ENCODE results near the gene CDKN2D. TPM values are rescaled to one million over a fixed set of nuclear protein-coding genes. Genes with fewer than 3 reads are reported as not detected.
"Not testable (repeated sequence)": the region's sequence is repeated elsewhere in the genome, so short reads cannot be mapped to it uniquely, and the experiment has no call there.

CDKN2D gene
- total RNA-seq, 1 donor from 2014 or later = 3.5 TPM

DNA sequence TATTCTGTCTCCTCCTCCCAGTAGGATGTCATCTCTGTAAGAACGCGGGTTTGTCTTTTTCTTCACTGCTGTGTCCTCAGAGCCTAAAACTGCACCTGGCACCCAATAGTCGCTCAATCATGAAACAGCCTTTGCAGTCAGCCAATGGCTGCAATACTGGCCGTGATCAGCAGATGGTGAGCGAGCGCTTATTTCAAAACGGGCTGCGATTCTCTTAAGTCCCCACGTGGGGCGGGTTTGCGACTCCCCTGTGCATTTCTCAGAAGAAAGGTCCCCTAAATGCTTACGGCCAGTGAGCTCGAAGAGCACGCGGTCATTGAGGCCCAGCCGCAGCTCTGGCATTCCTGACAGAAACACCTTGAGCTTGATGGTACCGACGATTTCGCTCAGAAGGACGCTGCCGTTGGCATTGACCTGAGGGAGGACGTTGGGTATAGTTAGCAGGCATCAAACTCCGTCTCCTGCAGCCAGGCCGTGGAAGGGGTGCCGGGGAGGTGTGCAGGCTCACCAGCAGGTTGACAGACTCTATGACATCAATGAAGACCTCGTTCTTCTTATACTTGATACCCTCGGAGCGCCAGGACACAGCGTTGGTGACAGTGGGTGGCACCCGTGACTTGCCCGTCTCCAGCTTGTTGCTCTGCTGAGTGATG lies 12.3 kb upstream of the CDKN2D start:
- peak; percentile 83 for DNase-seq (ENCODE audit: low read depth)

DNA sequence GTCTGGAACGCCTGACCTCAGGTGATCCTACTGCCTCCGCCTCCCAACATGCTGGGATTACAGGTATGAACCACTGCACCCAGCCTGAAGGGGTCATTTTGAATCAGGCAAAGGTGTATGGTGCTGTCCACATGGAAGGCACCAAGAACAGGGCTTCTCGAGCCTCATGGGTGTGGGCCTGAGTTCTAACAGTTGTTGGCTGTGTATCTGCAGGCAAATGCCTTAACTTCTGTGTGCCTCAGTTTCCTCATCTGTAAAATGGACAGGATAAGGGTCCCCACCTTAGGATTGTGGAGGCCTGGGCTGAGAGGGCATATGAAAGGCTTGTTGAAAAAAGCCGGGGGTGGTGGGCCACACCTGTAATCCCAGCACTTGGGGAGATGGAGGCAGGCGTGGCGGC lies 9.2 kb upstream of the CDKN2D start:
- no peak for DNase-seq (ENCODE audit: low read depth)

DNA sequence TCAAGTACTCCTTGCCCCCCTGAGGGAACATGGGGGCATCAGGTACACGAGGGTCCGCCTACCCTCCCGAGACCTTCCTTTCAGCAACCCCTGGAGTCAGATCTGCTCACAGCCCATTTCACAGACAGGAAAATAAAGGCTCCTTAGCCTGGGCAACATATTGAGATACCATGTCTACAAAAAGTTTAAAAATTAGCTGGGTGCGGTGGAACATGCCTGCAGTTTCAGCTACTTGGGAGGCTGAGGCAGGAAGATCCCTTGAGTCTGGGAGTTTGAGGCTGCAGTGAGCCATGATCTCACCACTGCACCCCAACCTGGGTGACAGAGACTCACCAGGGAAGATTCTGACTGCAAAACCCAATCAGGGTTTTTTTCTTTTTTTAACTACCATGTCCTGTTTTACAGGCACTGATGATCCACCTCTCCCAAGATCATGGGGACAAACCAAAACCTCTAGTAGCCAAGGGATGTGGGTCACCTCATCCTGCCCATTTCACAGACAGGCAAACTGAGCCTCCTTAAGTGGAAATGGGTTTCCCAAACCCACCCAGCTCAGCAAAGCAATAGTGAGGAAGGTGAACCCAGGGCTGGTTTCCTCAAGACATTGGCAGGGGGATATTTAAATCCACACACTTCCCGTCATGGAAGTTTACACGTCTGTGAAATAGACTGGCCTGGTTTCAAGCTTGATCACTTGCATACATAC lies 6.4 kb upstream of the CDKN2D start:
- no peak for DNase-seq (ENCODE audit: low read depth)

DNA sequence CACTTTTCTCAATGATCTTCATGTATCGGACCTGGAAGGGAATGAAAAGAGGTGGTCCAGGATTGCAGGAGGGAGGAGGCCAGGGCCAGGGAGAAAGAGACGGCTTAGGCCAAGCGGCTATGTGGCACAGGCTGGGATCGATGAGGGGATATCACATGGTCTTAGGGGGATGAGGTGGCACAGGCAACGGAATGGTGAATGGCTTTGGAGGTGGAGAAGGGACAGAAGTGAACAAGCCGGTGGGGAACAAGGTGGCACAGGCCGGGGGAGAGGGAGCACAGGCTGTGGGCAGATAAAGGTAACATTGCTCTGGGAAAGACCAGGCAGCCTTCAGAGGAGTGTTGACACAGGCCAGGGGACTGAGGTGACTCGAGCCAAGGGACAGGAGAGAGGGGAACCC lies 5.7 kb upstream of the CDKN2D start:
- DNase-seq (ENCODE audit: low read depth) = no peak

DNA sequence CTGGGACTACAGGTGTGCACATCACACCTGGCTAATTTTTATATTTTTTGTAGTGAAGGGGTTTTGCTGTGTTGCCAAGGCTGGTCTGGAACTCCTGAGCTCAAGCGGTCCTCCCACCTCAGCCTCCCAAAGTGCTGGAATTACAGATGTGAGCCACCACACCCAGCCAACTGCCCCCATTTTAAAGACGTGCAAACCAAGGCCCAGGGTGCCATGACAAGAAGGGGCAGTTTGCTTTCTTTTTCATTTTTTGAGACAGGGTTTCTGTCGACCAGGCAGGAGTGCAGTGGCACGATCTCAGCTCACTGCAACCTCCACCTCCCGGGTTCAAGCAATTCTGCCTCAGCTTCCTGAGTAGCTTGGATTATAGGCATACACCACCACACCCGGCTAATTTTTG lies 5.0 kb upstream of the CDKN2D start:
- not testable (repeated sequence) for DNase-seq (ENCODE audit: low read depth)

DNA sequence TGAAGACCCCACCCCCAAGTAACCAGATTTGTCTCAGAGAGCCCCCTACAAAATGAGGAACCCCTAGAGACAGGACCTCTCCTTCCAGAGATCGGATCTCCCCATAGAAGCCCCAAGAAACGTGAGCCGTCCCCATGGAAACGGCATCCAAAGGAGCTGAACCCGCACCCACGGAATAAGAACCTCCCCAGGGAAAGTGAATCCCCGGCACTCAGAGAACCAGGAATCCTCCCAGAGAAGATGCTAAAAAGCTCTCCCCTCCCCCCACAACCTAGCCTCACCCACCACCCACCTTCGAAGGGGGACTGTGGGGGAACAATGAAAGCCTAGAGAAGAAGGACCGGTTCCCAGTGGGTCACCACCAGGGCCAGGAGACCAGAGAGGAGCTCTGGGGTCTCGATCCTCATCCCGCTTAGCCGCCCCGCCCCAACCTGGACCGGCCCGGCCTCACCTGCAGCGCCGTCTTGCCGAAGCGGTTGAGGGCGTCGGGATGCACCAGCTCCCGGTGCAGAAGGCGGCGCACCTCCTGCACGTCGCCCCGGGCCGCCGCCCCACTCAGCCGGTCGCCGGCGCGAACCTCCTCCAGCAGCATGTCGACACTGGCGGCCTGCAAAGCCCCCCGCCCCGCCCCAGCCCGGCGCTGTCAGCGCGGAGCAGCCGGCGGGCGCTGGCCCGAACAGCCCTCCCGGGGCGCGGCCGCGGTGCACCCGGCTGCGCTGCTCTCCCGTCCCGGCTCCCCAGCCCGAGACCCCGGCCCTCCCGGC lies 535 bp downstream of the CDKN2D start:
- DNase-seq (ENCODE audit: low read depth) = no peak

DNA sequence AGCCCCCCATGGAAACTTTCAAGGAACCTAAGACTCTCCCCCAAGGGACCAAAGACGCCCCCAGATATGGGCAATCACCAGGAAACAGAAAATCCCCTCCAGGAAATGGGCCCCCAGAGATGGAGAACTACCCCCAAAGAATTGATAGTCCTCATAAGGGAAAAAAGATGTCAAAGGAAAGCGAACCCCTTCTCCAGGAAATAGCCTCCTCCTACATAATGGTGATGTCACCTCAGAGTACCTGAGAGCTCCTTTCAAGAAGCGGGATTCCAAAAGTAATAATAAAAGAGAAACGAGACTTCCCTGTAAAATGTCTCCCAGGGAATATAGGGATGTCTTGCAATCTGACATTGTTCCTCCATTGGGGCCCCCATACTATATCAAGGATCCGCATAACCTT lies 1.1 kb downstream of the CDKN2D start:
- DNase-seq (ENCODE audit: low read depth) = no peak

DNA sequence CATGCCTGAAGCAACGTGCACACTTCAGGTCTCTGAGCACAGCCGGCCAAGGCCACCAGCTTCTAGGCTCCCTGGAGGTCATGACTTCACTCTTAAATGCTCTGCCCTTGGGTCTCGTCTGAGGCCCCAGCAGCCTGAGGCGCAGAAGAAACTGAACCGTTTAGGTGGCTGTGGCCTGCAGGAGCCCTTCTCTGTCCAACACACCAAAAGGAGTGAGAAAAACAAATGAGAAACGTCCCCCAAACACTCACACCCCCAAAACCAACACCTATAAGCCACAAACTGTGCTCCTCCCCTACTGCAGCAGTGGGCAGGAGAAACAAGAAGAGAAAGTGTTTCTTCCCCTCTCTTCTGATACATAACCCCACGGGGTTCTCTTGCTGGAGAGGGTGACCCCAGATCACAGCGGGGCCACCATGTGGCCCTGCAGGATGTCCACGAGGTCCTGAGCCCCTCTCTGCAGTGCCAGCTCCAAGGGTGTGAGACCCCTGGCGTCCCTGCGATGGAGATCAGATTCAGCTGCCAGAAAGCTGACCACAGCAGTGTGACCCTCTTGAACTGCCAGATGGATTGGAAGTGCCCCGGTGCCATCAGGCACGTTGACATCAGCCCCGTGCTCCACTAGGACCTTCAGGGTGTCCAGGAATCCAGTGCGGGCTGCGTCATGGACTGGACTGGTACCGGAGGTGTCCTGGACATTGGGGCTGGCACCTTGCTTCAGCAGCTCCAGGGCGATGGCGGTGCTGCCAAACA lies 1.9 kb downstream of the CDKN2D start:
- DNase-seq (ENCODE audit: low read depth) = no peak

DNA sequence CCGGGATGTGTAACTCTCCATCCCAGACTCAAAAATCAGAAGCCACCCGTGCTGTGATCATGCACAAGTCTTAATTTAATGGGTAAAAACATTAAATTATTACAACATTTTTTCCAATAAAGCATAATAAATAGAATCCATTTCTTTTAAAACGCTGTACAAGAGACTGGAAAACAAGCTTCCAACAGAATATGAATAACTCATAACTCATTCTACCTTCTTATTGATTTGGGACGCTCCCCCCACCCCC lies 2.4 kb downstream of the CDKN2D start:
- no peak for DNase-seq (ENCODE audit: low read depth)

DNA sequence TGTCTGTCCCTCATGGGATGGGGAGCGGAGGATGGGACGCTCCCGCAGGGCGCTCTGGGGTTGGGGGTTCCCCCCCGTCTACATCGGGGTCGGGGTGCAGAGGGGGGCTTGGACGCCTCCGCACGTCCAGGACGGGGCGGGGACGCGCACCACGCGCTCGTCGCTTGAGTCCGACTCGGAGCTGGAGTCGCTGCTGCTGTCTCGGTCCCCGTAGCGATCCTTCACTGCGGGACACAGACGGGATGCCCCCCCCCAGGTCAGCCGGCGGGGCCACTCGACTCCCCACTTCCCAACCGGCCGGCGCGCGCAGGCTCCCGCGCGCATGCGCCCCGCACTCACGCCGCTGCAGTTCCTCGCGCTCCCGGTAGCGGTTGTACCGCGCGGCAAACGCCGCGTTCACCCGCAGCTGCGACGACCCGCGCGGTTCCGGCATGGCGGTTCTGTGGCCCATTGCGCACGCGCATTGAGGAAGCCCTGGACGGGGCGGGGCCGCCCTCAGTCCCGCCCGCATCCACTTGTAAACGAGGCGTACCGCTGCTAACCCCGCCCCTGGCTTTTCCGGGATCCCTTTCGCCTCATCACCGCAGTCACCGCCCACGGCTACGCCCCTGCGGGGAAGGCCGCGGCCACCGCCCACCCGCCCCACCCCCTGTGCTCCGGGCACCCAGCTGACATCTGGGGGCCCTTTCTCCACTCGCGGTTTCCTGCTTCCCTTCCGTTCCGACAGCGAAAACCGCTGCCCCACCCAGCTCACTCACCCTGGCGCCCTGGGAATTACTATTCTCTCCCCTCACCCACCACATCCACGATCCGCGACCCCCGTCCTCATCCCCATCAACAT lies 3.0 kb downstream of the CDKN2D start, which contains the start of gene KRI1:
Gene KRI1 (minus strand): TSS at position 444 of the 841 bp plus-strand sequence. CDS start 11 bp downstream, at position 433.
- DNase-seq (ENCODE audit: low read depth) = peak; percentile 89

DNA sequence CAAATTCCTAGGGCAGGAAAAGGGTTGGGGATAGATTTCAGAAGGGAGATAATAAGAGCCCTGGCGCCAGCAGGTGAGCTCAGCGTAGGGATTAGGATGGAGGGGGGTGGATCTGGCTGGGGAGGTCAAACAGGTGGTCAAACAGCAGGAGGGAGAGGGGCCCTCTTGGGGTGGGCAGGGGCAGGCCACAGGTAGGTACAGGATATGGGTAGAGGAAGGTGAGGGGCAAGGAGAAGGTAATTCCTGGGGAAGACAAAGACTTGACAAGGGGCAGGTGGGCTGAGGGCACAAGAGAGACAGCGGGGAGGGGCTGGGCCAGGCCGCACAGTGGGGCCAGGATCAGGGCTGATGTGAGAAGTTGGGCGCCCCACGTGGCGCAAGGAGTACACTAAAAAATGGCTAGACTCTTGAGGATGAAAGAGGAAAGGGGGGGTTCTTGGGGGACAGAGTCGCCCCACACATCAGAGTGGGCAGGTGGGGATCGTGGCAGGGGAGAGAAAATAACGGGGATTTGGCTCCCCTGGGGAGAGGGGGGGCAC lies 3.7 kb downstream of the CDKN2D start:
- no peak for DNase-seq (ENCODE audit: low read depth)

DNA sequence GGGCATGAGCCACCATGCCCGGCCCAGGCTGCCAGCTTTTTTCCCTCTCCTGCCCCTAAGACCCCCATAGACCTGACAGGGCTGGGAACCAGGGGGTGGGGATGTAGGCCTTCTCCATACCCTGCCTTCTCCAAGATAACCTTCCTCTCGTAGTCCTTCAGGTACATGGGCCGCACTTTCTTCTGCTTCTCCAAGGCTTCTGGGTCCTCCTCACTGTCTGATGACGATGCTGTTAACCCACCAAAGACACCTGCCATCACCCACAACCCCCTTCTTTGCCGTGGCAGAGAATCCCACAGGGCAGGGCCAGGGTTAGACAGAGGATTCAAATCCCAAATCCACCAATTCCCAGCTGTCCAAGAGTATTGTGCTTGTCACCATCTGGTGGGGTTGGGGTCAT lies 6.2 kb downstream of the CDKN2D start:
- no peak for DNase-seq (ENCODE audit: low read depth)

DNA sequence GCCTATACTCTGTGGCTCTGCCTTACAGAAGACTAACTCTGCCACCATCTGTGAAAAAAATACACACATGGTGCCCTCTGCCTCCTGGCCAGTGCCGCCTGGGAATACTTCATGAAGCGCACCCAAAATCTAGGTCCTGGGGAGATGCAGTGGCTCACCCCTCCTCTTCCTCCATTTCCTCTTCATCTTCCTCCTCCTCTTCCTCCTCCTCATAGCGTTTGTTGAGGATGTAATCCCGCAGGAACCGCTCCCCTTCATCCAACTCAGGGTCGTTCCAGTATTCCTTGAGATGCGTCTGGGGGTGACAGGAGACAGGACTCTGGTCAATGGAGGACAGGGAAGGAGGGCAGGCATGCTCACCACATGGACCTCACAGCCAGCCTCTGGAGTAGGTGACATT lies 8.6 kb downstream of the CDKN2D start:
- no peak for DNase-seq (ENCODE audit: low read depth)

DNA sequence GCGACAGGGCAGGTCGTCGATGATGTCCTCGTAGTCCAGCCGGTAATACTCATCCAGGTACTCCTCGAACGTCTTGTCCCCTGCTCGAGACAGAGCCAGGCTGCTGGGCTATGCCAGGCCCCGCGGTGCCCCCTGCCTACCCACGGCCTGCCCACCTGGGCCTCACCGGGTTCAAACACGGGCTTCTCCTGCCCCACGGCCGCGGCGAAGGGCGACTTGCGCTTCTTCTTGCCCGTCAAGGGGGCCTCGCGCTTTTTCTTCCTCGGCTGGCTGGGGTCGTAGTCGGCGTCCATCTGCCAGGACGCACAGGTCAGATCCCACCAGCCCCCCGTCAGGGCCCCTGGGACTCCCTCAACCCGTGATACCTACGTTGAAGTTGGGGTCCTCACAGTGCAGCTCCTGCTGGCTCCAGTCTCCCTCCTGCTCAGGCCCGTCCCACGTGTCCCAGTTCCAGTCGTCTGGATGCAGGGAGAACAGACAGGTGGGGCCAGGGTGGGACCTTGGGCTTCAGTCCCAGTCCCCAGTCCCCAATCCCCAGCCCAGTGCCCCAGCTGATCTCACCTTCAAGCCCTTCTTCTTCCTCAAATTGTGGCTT lies 11.1 kb downstream of the CDKN2D start:
- DNase-seq (ENCODE audit: low read depth) = no peak

DNA sequence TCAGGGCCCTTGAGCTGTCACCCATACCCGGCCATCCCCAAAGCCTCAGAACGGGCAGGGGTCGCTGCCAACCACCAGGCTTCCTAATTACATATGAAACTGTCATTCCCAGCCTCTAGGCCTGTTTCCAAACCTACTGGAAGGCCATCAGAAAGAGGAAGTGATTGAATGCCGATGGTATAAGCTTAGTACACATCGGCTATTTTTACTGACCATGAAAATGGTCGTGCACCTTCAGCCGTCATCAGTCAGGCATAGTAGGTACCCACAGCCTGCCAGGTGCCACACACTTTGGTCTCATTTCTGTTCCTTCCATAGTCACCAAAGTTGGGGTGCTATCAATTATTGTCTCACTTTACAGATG lies 13.2 kb downstream of the CDKN2D start:
- no peak for DNase-seq (ENCODE audit: low read depth)

DNA sequence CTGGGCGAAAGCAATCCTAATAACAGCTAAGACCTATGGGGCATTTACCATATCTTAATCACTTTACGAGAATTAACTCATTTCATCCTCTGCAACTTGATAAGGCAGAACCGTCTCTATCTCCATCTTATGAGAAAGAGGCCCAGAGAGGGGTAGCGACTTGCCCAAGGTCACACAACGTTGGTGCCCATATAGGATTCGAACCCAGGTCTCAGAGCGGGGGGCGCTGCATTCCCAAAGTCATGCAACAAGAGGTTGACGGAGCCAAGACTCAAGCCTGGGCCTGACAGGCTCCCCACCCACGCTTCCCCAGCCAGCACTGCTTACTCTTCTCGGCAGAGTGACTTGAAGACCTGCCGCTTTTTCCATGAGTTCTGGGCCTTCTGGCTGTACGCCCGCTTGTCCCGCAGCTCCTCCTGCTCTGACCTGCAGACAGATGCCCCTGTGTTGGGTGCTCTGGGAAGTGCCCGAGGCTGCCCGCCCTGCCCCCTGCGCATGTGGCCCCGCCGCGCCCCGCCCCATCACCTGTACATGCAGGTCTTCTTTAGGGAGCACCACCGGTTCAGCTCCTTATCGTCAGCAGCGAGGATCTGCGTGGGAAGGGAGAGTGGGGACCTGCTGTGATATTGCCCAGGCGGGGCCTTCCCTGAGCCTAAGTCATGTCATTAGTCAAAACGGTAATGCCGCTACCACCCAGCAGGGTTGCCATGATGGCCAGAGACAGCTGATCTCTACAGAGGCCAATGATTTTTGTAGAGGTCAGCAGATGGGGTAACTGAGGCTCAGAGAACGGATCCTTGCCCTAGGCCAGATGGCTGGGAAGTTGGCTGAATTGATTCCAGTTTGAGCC lies 13.8 kb downstream of the CDKN2D start:
- DNase-seq (ENCODE audit: low read depth) = no peak

DNA sequence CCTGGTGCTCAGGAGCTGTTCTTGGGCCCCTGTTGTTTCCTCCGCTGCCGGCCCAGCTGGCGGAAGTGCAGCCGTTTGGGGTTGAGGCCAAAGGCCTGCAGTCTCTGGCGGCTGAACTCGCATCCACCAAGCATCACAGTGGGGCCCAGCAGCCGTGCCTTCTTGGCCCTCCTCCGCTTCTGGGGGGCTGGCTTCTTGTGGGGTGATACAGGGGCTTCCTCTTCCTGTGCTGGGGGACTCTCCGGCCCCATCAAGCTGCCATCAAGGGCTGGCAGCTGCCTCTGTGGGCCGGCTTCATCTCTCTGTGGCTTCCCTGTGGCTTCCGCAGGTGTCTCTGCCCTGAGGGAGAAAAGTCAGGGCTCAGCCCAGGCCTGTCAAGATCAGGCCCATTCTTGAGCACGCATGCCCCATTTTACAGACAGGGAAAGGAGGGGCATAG lies 14.8 kb downstream of the CDKN2D start:
- no peak for DNase-seq (ENCODE audit: low read depth)

DNA sequence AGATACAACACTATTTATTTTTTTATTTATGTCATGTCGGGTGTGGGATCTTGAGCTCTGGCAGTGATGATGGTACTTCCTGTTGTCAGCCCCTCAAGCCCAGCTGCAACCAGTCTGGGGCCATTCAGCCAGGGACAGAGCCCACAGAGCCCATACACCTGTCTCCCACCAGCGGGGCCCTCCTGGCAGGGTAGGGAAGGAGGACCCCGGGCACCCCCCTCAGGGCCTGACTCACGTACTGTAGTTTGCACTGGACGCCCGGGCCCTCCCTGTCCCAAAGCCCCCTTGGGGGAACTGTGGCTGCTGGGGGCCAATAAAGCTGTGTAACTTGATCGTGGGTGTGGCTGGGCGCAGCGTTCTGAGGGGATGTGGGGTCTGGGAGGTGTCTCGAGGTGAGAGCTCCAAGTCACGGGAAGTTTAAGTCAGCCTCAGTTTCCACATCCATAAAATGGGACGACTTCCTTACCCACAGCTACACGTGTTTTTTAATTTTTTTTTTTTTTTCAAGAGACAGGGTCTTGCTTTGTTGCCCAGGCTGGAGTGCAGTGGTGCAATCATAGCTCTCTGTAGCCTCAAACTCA lies 15.6 kb downstream of the CDKN2D start:
- DNase-seq (ENCODE audit: low read depth) = no peak

DNA sequence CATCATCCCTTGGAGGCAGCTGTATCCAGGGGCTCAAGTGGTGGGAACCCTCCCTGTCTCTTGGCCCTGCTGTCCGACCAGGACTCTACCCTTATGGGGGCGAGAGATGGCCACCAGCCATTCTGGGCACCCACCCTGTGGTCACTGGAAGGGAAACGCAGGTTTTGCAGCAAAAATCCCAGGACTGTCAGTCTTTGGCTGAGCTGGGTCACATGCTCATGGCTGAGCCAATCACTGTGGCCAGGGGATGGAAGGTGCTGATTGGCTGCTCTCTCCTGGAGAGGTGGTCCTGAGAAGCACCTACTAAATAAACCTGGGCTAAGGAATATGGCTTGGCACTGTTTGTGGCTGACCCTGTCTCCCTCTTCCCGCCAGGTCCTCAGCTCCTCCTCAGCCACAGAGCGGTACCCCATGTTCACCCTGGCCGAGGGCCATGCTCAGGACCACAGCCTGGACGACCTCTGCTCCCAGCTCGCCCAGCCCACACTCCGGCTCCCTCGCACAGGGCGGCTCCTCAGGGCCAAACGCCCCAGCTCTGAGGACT lies 16.2 kb downstream of the CDKN2D start:
- DNase-seq (ENCODE audit: low read depth) = no peak
